GM06990 (cell line): ENCODE data around the gene AFF1.

Source experiments
- DNase-seq: peaks from one replicate; pipeline ENCODE4 v3.0.0-alpha.2; 2011; ENCODE audit not compliant: insufficient read length; ENCODE audit errors: extremely low read depth
- H3K27me3 ChIP-seq: replicated peaks from 2 replicates; pipeline ENCODE4 v1.6.0; 2011; ENCODE audit warnings: low read length; ENCODE audit not compliant: control insufficient read depth, insufficient read depth
- H3K36me3 ChIP-seq: 2 replicates; pipeline ENCODE4 v1.5.1; 2011; ENCODE audit warnings: low read length; ENCODE audit not compliant: control insufficient read depth, insufficient read depth
- H3K4me3 ChIP-seq: replicated peaks from 2 replicates; pipeline ENCODE4 v1.5.1; 2011; ENCODE audit warnings: low read depth, mild to moderate bottlenecking, control low read depth, low read length
- CTCF ChIP-seq: IDR thresholded peaks from 2 replicates; pipeline ENCODE4 v1.5.1; 2011; ENCODE audit warnings: low read length, control low read depth, mild to moderate bottlenecking, inconsistent platforms; ENCODE audit not compliant: insufficient read depth, poor library complexity, severe bottlenecking

The AFF1 gene

GRCh38 chr4:87053802-87054767 is 119.3 kb downstream of the AFF1 start:
- Histone ChIP-seq H3K36me3 (peaks cover 4% of the 10 kb centered on the region), H3K27me3 (no peaks in the 10 kb centered on the region), H3K4me3 (no peak overlapping the region)
- no peak for DNase-seq
- no peak for TF ChIP-seq CTCF

GRCh38 chr4:87054900-87055299 is 120.1 kb downstream of the AFF1 start:
- no peak for DNase-seq
- Histone ChIP-seq H3K4me3 (no peak overlapping the region), H3K36me3 (peaks cover 4% of the 10 kb centered on the region), H3K27me3 (no peaks in the 10 kb centered on the region)
- TF ChIP-seq CTCF = no peak

- no peak overlapping the region for H3K4me3 ChIP-seq
- no peaks in the 10 kb centered on the region for H3K27me3 ChIP-seq
- TF ChIP-seq CTCF = no peak
- H3K36me3 ChIP-seq = peaks cover 4% of the 10 kb centered on the region
- no peak for DNase-seq
Measured at GRCh38 chr4:87055311-87055710, 120.5 kb downstream of the AFF1 start.

- no peak for DNase-seq
- H3K36me3 ChIP-seq = peaks cover 5% of the 10 kb centered on the region
- H3K4me3 ChIP-seq = no peak overlapping the region
- TF ChIP-seq CTCF = no peak
- no peaks in the 10 kb centered on the region for H3K27me3 ChIP-seq
Measured at GRCh38 chr4:87056881-87057280, 122.1 kb downstream of the AFF1 start.

DNA sequence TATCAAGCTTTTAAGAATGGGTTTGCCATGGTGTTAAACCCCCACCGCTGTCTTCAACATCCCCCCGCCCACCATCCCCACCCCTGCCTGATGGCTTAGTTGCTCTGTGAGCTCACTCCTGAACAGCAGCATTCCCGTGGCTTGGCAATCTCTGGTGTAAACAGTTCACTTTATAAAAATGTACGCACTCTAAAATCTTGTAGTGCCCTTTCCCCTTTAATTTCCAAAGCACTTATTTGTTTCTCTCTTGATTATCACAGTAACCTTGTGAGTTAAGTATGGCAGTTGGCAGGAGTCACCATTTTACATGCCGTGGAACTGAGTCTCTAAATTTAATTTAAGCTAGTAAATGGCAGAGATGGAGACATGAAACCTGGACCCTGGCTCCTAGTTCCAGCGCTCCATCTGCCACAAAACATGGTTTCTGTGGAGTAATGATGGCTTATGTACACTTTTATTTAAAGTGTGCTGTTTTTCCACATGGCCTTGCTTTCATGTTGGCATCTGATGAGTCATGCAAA is 123.1 kb downstream of the AFF1 start:
- no peak for DNase-seq
- no peaks in the 10 kb centered on the region for H3K27me3 ChIP-seq
- H3K4me3 ChIP-seq = no peak overlapping the region
- TF ChIP-seq CTCF = no peak
- peaks cover 4% of the 10 kb centered on the region for H3K36me3 ChIP-seq
